HFFc6 (cell line): ENCODE data around the gene DKKL1. TPM values are rescaled to one million over a fixed set of nuclear protein-coding genes. Genes with fewer than 3 reads are reported as not detected.

Experiments
- DNase-seq: peaks from one replicate; pipeline ENCODE4 v3.0.0-alpha.2; 2018
- H3K27ac Mint-ChIP-seq: 2 replicates; pipeline ENCODE4 v1.8.0; 2020; ENCODE audit warnings: mild to moderate bottlenecking, mixed read lengths
- H3K27me3 Mint-ChIP-seq: 2 replicates; pipeline ENCODE4 v1.8.0; 2021; ENCODE audit warnings: mild to moderate bottlenecking, moderate library complexity, mixed read lengths; ENCODE audit not compliant: insufficient read depth
- H3K36me3 Mint-ChIP-seq: 2 replicates; pipeline ENCODE4 v1.8.0; 2021; ENCODE audit warnings: low read depth, mixed read lengths
- H3K4me1 Mint-ChIP-seq: 2 replicates; pipeline ENCODE4 v1.8.0; 2020; ENCODE audit warnings: low read depth, mixed read lengths
- H3K4me3 Mint-ChIP-seq: 2 replicates; pipeline ENCODE4 v1.8.0; 2020; ENCODE audit warnings: mild to moderate bottlenecking, moderate library complexity, mixed read lengths
- H3K9me3 Mint-ChIP-seq: 2 replicates; pipeline ENCODE4 v1.8.0; 2020; ENCODE audit warnings: mild to moderate bottlenecking, mixed read lengths
- total RNA-seq, 6 experiments: library from RNA; stranded (reverse); fragmentation: NEBNext Ultra II Directional; extraction: Animal tissue kit (Norgen Biotek cat#: 25700); gene quantifications; 2 replicates in 1 of 6; 3 replicates in 5 of 6; pipeline ENCODE4 v1.2.3, GENCODE V29; 2021
- TF ChIP-seq, protein P1 (sequence below): fragments of 200-600 bp; sonication (generic); IDR thresholded peaks from 2 replicates; pipeline ENCODE4 v1.5.0; 2021; ENCODE audit warnings: antibody characterized with exemption, mild to moderate bottlenecking

The DKKL1 gene
- total RNA-seq, 6 experiments from 2014 or later, result not detected

DNA sequence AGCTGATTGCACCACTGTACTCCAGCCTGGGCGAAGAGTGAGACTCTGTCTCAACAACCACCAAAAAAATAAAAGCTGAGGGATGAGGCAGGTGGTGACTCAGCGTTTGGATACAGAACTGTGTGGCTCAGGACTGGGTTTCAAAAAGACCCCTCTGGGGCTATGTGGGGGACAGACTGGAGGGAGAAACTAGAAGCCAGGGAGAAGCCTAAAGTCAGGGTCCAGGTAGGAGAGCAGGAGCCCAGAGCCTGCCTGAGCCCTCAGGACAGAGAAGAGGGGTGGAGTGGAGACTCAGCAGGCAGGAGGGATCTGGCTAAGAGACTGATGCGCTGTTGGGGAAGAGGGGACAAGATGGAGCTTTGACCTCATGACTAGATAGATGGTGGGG lies 30.3 kb upstream of the DKKL1 start:
- TF ChIP-seq, protein P1, sequence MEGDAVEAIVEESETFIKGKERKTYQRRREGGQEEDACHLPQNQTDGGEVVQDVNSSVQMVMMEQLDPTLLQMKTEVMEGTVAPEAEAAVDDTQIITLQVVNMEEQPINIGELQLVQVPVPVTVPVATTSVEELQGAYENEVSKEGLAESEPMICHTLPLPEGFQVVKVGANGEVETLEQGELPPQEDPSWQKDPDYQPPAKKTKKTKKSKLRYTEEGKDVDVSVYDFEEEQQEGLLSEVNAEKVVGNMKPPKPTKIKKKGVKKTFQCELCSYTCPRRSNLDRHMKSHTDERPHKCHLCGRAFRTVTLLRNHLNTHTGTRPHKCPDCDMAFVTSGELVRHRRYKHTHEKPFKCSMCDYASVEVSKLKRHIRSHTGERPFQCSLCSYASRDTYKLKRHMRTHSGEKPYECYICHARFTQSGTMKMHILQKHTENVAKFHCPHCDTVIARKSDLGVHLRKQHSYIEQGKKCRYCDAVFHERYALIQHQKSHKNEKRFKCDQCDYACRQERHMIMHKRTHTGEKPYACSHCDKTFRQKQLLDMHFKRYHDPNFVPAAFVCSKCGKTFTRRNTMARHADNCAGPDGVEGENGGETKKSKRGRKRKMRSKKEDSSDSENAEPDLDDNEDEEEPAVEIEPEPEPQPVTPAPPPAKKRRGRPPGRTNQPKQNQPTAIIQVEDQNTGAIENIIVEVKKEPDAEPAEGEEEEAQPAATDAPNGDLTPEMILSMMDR, result no peak
- Mint-ChIP-seq H3K4me1 (no peaks in the 10 kb centered on the region; the same call in 1 of the 2 replicates), H3K36me3 (no peaks in the 10 kb centered on the region), H3K9me3 (no peaks in the 10 kb centered on the region), H3K27me3 (peaks cover 12% of the 10 kb centered on the region), H3K4me3 (no peak overlapping the region), H3K27ac (no peak overlapping the region)
- DNase-seq, result no peak

DNA sequence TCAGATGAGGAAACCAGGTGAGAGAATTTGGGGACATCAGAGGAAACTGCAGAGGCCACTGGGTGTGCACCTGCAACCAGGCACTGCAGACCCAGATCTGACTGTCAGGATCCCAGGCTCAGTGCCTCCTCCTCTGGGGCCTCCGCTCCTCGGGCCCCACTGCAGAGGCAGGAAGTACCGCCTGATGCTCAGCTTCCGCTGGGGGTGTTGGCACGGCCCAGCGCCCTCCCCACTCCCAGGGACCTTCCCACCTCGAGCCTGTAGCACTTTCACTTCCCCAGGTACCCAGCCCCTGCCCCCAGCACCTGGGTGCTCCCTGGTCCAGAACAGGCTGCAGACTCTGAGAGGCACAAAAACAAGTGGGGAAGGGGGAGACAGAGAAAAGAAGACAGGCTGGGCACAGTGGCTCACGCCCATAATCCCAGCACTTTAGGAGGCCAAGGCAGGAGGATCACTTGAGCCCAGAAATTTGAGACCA lies 29.8 kb upstream of the DKKL1 start:
- no peak for DNase-seq
- Mint-ChIP-seq H3K4me3 (no peak overlapping the region), H3K27ac (no peak overlapping the region), H3K4me1 (no peaks in the 10 kb centered on the region; the same call in 1 of the 2 replicates), H3K27me3 (peaks cover 16% of the 10 kb centered on the region), H3K36me3 (no peaks in the 10 kb centered on the region), H3K9me3 (no peaks in the 10 kb centered on the region)
- TF ChIP-seq, protein P1, result no peak

DNA sequence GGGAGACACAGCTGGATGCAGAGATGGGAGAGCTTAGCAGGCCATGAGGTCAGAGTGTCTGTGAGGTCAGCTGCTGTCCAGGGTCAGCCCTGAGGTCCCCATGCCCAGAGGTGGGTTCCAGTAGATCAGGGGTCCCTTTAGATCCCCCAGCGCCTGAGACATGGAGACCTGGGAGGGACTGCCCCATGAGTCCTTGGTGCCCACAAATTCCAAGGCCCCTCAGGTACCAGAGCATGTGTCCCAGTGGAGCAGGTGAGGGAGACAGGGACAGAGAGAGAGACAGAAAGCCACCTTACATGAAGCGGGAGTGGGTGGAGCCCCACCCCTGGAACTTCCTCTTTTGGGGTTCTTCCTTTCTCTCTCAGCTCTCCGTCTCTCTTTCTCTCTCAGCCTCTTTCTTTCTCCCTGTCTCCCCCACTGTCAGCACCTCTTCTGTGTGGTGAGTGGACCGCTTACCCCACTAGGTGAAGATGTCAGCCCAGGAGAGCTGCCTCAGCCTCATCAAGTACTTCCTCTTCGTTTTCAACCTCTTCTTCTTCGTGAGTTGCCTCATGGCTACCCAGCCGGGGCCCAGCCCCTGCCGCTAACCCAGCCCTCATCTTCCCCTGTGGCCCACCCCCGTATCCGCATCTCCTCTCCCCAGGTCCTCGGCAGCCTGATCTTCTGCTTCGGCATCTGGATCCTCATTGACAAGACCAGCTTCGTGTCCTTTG lies 28.4 kb upstream of the DKKL1 start, which contains the start of gene CD37:
CD37 (plus strand) TSS at position 336 of the 713 bp plus-strand sequence; CDS start at position 471, 135 bp downstream.
- no peaks in the 10 kb centered on the region for H3K9me3 Mint-ChIP-seq
- H3K36me3 Mint-ChIP-seq, result peaks cover under 1% of the 10 kb centered on the region; the same call in 1 of the 2 replicates
- DNase-seq, result no peak
- no peak within 1 kb of the TSS for H3K4me3 Mint-ChIP-seq
- H3K27me3 Mint-ChIP-seq, result peaks cover 16% of the 10 kb centered on the region
- TF ChIP-seq, protein P1, result no peak
- H3K4me1 Mint-ChIP-seq, result no peaks in the 10 kb centered on the region; the same call in 1 of the 2 replicates
- no peak within 1 kb of the TSS for H3K27ac Mint-ChIP-seq

DNA sequence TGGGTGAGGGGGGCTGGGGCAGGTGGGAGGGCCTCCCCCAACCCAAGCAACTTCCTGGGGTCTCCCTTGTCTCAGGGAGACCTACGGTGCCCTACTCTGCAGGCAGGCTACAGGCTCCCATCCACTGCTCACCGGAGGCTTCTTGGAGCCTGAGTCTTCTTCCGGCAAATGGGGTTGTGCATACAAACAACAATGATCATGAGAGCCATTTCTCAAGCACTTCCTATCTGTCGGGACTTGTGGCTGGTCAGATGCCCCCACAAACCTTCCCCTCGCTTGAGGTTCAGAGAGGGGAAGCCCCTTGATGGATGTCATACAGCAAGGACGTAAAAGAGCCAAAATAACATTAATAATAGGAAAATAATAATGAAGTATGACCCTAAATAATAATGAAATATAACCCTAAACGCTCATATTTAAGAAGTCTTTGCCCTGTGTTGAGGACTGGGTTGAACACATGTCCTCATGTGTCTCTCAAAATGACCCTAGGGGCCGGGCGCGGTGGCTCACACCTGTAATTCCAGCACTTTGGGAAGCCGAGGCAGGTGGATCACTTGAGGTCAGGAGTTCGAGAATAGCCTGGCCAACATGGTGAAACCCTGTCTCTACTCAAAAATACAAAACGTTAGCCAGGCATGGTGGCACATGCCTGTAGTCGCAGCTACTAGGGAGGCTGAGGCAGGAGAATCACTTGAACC lies 27.7 kb upstream of the DKKL1 start:
- Mint-ChIP-seq H3K36me3 (peaks cover 6% of the 10 kb centered on the region; the same call in 1 of the 2 replicates), H3K4me3 (no peak overlapping the region), H3K27me3 (peaks cover 19% of the 10 kb centered on the region), H3K27ac (no peak overlapping the region), H3K4me1 (no peaks in the 10 kb centered on the region), H3K9me3 (no peaks in the 10 kb centered on the region)
- DNase-seq, result no peak
- TF ChIP-seq, protein P1, result no peak

DNA sequence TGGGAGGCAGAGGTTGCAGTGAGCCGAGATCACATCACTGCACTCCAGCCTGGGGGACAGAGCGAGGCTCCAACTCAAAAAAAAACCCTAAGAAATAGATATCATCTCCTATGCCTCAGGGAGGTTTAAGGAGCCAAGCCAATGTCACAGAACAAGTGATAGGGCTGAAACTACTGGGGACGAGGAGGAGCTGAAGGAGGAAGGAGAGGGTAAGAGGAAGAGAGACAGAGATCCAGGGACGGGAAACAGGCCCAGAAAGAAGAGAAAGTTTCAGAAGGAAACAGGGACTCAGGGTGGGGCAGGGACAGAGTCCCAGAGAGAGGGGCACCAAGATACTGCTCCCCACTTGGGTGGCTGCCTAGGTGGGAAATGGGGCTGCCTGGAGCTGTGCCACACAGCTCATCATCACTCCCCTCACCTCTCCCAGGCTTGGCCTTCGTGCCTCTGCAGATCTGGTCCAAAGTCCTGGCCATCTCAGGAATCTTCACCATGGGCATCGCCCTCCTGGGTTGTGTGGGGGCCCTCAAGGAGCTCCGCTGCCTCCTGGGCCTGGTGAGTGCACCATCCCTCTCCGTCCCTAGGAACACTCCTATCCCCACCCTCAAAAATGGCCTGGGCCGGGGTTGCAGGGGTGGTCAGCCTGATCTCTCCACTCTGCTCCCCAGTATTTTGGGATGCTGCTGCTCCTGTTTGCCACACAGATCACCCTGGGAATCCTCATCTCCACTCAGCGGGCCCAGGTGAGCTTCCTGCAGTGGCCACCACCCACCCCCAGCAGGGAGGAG lies 27.0 kb upstream of the DKKL1 start:
- TF ChIP-seq, protein P1, result no peak
- Mint-ChIP-seq H3K27ac (no peak overlapping the region), H3K4me1 (no peaks in the 10 kb centered on the region), H3K4me3 (no peak overlapping the region), H3K36me3 (peaks cover 6% of the 10 kb centered on the region; the same call in 1 of the 2 replicates), H3K27me3 (peaks cover 19% of the 10 kb centered on the region), H3K9me3 (no peaks in the 10 kb centered on the region)
- DNase-seq, result no peak
